LNCaP clone FGC (cell line): Measurements from ENCODE around the gene BTN1A1.
"Not testable (repeated sequence)": the region's sequence is repeated elsewhere in the genome, so short reads cannot be mapped to it uniquely, and the experiment has no call there.

ENCODE experiments used
- DNase-seq: peaks from one replicate; pipeline ENCODE4 v3.0.0-alpha.2; 2011; ENCODE audit warnings: low read depth
- H3K4me3 ChIP-seq: 2 replicates; pipeline ENCODE4 v1.5.1; 2011; ENCODE audit warnings: mild to moderate bottlenecking, low read depth, low read length, control low read depth
- CTCF ChIP-seq: IDR thresholded peaks from 2 replicates; pipeline ENCODE4 v1.5.1; 2012; ENCODE audit warnings: mild to moderate bottlenecking; ENCODE audit not compliant: control insufficient read depth, insufficient read depth; ENCODE audit errors: extremely low read depth

Gene BTN1A1

GRCh38 chr6:26521600-26522391, 21.7 kb downstream of the BTN1A1 start:
- peak overlapping the region; percentile 43 for H3K4me3 ChIP-seq
- no peak for TF ChIP-seq CTCF
- DNase-seq, result no peak

- not testable (repeated sequence) for DNase-seq, H3K4me3 ChIP-seq
These were observed 22.6 kb downstream of the BTN1A1 start for GRCh38 chr6:26522486-26523228.

- not testable (repeated sequence) for DNase-seq, H3K4me3 ChIP-seq
These were observed 24.2 kb downstream of the BTN1A1 start for GRCh38 chr6:26524314-26524713.

- H3K4me3 ChIP-seq, result no peak overlapping the region
- TF ChIP-seq CTCF, result no peak
- no peak for DNase-seq
These were observed 24.7 kb downstream of the BTN1A1 start for GRCh38 chr6:26524722-26525370.

GRCh38 chr6:26525838-26526237, 25.7 kb downstream of the BTN1A1 start:
- no peak for TF ChIP-seq CTCF
- no peak for DNase-seq
- no peak overlapping the region for H3K4me3 ChIP-seq

GRCh38 chr6:26526928-26527327, 26.8 kb downstream of the BTN1A1 start:
- no peak for TF ChIP-seq CTCF
- no peak for DNase-seq
- no peak overlapping the region for H3K4me3 ChIP-seq

GRCh38 chr6:26530203-26530602, 30.1 kb downstream of the BTN1A1 start:
- TF ChIP-seq CTCF, result no peak
- DNase-seq, result no peak

GRCh38 chr6:26531897-26532296, 31.8 kb downstream of the BTN1A1 start:
- no peak overlapping the region for H3K4me3 ChIP-seq
- no peak for TF ChIP-seq CTCF
- DNase-seq, result no peak

More at GRCh38 chr6:26530203-26530602, 30.1 kb downstream of the BTN1A1 start:
- no peak overlapping the region for H3K4me3 ChIP-seq
